SKM-1 (cell line): Measurements from ENCODE around the gene PARD3B.

Experiments
- DNase-seq: peaks from one replicate; lab custom pipeline; 2025; ENCODE audit not compliant: unreplicated experiment; lab: John Stamatoyannopoulos, UW

PARD3B gene

DNA sequence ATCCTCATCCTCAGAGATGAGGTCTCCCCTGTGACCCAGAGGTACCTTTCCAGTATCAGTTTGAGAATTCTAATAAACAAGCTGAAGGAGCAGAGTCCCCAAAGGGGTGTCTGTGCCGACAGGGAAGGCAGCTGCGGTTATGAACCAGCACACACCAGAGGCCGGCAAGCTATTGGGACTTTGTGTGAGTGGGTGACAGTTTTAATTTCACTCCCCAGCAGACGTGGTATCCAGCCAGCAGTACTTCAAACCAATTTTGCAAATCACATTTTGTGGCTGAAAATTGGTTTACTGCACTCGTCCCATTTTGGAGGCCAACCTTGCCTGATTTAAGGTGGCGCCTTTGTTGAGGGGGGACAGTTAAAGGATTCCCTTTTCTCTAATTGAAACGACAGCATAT lies 1034.1 kb downstream of the PARD3B start:
- no peak for DNase-seq

- DNase-seq, result no peak
These were observed 1035.1 kb downstream of the PARD3B start for GRCh38 chr2:205580212-205580987.

- no peak for DNase-seq
These were observed 1037.1 kb downstream of the PARD3B start for GRCh38 chr2:205582366-205582765.

- DNase-seq, result no peak
These were observed 1040.4 kb downstream of the PARD3B start for GRCh38 chr2:205585449-205586383.

- DNase-seq, result no peak
These were observed 1041.4 kb downstream of the PARD3B start for GRCh38 chr2:205586626-205587025.

DNA sequence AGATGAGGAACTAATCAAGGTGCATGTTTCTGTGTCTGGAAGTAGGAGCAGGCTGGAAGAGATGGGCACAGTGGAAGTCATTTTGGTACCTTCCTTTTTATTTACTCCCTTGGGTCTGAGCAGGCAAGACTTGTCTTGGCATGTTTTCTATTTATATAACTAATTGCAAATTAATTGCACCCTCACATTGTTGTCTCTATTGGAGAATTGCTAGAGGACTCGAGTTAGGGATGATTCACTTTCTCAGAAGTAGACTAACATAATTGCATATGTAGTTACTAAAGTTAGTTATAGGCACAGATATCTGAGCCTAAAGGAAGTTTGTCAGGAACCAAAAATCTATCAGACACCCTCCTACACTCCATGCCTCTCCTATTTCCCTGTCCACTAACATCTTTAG lies 1044.2 kb downstream of the PARD3B start:
- no peak for DNase-seq

DNA sequence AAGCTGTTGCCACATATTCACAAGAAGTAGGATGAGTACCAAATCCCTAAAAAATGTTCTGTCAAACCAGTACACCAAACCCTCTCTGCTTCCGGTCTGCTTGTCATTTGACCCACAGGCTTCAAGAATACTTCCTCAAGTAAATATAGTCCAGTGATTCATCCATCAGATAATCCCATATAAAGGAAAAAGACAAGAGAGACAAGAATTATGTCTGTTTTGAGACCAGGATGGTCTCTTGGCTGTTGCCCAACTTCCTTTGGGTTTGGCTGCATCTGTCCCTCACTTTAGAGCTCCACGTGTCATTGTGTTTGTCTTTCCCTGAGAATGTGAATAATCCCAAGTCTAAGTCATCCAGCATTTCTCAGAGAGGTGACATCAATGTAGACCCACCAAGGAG lies 1045.5 kb downstream of the PARD3B start:
- DNase-seq, result no peak

- DNase-seq, result no peak
These were observed 1048.6 kb downstream of the PARD3B start for GRCh38 chr2:205593891-205594290.

GRCh38 chr2:205596581-205596980 lies 1051.3 kb downstream of the PARD3B start:
- DNase-seq, result no peak

DNA sequence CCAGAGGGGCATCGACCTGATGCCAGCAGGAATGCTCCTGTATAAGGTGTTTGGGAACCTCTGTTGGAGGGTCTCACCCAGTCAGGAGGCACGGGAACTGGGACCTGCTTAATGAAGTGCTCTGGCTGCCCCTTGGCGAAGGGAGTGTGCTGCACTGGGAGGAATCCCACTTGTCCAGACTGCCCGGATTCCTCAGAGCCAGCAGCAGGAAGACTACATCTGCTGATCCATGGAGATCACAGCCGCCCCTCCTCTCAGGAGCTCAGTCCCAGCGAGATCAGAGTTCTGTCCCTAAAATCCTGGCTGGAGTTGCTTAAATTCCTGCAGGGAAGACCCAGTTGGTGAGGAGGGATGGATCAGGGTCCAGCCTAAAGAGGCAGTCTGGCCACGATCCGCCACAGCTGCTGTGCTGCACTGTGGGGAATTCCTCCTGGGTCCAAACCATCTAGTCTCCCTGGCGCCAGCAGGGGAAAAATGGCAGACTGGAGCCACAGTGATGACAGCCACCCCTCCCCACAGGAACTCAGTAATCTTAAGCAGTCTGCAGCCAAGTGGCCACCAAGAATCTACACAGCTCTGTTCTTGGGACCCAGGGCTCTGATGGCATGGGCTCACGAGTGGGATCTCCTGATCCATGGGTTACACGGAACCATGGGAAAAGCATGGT lies 1060.5 kb downstream of the PARD3B start:
- DNase-seq, result no peak

GRCh38 chr2:205607146-205607545 lies 1061.9 kb downstream of the PARD3B start:
- no peak for DNase-seq

- DNase-seq, result no peak
These were observed 1063.8 kb downstream of the PARD3B start for GRCh38 chr2:205609113-205609512.

- no peak for DNase-seq
These were observed 1065.2 kb downstream of the PARD3B start for GRCh38 chr2:205610437-205610836.

GRCh38 chr2:205612636-205613035 lies 1067.4 kb downstream of the PARD3B start:
- no peak for DNase-seq

- no peak for DNase-seq
These were observed 1068.8 kb downstream of the PARD3B start for GRCh38 chr2:205613970-205614559.

DNA sequence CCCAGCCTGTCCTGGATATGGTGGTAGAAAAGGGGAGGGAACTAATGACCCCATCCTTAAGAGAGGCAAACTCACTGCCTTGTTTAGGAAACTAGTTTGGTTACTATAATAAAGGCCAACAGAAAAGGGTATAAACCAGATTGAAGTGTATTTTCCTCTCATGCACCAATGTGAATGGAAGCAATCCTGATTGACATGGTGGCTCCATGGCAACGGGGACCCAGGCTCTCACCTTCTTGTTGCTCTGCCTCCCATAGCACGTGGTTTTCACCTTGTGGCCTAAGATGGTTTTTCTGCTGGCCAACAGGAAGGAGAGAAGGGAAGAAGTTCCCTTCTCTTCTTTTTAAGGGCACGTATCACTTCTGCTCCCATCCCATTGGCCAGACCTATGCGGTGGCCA lies 1069.7 kb downstream of the PARD3B start:
- DNase-seq, result no peak

DNA sequence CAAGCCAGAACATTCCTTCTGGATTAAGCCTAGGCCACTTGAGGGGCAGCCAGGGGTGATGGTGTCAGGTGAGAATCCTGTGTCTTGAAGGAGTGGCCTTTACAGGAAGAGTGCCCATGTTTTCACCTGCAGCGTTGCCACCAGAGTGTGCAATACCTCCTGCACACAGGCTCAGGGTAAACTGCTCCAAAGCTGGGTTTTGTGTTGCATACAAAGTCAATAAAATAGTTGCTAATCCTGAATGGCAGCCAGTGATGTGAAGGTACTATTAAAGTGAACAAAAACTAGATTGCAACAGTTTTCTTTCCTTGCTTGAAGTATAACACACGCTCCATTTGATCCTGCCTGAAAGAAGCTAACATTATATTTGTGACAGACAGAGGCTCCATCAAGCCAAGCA lies 1072.6 kb downstream of the PARD3B start:
- no peak for DNase-seq

GRCh38 chr2:205619600-205619999 lies 1074.3 kb downstream of the PARD3B start:
- DNase-seq, result no peak

GRCh38 chr2:205627085-205627484 lies 1081.8 kb downstream of the PARD3B start:
- no peak for DNase-seq

DNA sequence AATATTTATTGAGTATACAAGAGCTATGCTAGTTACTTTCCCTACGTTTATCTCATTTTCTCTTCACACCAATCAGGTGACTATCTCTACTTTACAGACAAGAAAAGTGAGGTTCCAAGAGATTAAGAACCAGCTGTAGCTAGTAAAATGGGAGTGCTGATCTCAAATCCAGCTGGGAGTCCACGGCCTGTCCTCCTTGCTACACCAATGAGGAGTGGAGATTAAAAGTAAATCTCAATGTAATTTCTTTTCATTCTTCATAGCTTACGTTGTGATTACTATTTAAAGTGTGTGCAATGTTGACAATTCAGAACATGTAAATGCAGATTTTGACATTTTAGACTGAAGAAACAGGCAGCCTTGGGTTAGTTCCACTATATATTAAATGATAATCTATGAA lies 1083.1 kb downstream of the PARD3B start:
- DNase-seq, result no peak

DNA sequence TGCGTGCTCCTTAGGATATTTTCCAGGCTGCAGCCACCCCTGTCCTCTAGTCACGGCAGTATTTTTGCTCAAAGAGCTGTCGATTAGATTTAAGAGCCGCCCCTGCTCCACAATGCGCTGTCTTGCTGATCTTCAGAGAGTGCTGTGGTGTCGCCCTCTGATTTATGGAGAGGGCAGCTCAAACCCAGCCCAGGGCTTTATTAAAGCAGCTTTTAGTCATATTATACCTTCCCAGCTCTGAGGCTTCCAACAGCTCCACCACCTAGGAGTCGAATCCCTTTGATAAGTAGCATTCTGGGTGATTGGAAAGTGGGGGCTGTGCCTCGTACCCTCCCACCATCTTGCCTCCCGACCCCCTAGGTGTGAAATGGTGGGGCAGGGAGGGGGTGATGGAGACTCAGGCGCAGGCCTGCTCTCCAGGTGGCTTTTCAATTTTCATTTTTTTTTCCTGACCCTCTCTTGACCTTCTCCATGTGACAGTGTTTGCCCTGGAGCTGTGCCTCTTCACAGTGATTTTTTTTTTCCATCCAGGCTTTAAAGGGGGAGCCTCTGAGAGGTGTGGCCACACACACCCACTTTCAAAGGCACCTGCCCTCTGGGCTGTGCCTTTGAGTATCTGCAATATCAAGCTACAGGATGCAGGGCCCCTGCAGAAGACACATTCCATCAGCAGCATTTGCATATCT lies 1084.0 kb downstream of the PARD3B start:
- DNase-seq, result no peak
